Stimulated activated CD4-positive, alpha-beta T cell treated with anti-CD3 and anti-CD28 coated beads, Interleukin-1b, Interleukin-23, amount 100 ng/mL, for 24 hours (primary cell): ENCODE measurements around the gene FBXO31.
"Not testable (repeated sequence)": the region's sequence is repeated elsewhere in the genome, so short reads cannot be mapped to it uniquely, and the experiment has no call there.

ENCODE experiments used
- DNase-seq, 4 experiments: peaks; one replicate each; pipeline ENCODE4 v3.0.0-alpha.2; 2020; ENCODE audit warnings: low read depth in 4 of 4, low spot score in 1 of 4

FBXO31 gene

DNA sequence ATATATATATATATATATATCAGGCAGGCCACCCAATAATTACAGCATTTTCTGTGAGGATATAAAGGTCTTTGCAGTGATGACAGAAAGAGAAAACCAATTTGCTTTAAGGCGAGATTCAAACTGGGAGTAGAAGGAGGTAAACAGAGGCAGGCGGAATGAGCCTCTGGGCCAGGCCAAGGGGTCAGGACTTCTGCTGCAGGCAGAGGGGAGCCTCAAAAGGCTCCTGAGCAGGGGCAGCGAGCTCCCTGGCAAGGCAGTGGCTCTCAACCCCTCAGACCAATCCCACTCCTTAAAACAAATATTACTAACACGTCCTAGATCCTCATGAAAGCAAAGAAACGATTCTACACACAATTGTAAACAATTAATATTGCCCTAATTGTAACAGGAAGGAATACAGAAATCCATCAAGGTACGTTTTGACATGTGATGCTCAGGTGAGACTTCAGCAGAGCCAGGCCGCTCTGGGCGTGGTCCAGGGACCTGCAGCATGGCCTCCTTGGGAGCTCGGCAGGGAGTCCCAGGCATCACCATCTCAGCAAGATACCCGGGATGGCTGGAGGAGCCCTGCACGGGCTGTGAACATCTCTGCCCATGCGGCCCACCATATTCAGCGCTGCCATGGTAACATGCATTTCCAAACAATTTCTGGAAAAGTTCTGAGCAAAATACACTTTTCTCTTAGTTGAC lies 18.4 kb downstream of the FBXO31 start:
- no peak for DNase-seq

DNA sequence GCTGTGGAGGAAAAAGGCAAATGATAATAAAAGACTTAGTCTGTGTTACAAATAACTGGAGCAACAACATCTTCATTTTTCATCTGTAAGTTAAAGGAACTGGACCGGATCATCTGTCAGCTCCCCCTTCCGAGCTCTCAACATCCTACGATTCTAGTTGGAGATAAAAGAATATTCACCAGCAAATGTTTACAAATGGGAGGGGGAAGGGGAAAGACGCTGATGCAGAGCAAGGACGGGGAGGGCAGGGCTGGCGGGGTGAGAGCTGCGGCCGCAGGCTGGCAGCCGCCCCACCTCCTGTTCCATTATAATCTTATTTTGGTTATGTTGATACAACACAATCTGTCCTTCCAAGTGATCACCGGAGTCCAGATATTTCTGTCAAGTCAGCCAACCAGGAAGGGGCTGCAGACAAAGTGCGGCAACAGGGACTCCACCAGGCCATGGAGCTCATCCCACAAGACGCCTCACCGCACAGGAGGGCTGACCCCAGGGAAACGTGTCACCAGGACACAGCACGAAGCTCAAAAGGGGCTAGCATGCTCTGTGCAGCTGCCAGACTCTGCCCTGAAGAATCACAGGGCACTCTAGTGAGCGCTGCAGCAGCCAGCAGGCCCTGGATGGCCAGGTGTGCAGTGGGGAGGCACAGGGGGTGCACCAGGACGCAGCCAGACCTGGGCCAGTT lies 19.7 kb downstream of the FBXO31 start:
- no peak for DNase-seq

DNA sequence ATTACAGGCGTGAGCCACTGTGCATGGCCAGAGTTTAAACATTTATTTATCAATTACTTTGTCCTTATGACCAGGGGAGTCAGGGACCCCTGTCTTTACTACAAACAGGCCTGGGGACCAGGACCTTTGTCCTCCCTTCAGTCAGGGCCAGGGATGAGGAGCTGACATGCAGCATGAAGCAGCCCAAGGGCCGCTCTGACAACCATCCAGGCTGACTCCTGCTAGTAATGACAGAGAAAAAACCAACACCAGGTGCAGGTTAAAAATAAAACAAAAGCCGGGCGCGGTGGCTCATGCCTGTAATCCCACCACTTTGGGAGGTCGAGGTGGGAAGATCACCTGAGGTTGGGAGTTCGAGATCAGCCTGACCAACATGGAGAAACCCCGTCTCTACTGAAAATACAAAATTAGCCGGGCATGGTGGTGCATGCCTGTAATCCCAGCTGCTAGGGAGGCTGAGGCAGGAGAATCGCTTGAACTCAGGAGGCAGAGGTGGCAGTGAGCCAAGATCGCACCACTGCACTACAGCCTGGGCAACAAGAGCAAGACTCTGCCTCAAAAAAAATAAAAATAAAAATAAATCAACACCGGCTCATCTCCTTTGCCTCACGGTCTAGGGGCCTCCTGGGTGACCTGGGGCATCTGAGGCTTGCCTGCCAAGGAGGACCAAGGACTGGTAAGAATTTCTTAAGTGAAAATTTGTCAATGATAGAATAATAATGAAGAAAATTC lies 20.6 kb downstream of the FBXO31 start:
- DNase-seq = not testable (repeated sequence)

GRCh38 chr16:87361916-87362619 lies 21.5 kb downstream of the FBXO31 start:
- DNase-seq = no peak

- no peak for DNase-seq
Observed at GRCh38 chr16:87360862-87361610, 22.5 kb downstream of the FBXO31 start.

GRCh38 chr16:87359121-87359520 lies 24.5 kb downstream of the FBXO31 start:
- no peak for DNase-seq

DNA sequence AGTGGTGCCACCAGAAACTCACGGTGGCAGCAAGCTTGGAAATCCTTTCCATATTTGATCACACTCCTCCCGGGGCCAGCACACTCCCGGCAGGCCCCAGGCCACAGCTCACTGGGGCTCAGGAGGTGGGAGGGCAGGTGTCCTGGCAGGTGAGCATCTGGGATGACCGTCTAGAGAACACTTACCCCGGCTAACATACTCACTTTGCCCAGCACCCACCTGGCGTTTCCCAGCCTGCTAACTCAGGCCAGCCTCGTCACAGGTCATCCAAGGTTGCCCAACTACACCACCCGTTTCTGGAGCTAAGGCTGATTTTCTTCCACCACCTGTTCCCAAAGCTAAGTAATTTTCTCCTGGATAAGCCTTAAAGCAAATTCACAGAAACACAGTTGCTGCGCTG lies 24.9 kb downstream of the FBXO31 start:
- DNase-seq = no peak

- DNase-seq = no peak
Observed at GRCh38 chr16:87358250-87358649, 25.3 kb downstream of the FBXO31 start.

GRCh38 chr16:87356491-87356853 lies 27.1 kb downstream of the FBXO31 start:
- DNase-seq = no peak

- DNase-seq = no peak
Observed at GRCh38 chr16:87353613-87354012, 30.0 kb downstream of the FBXO31 start.

DNA sequence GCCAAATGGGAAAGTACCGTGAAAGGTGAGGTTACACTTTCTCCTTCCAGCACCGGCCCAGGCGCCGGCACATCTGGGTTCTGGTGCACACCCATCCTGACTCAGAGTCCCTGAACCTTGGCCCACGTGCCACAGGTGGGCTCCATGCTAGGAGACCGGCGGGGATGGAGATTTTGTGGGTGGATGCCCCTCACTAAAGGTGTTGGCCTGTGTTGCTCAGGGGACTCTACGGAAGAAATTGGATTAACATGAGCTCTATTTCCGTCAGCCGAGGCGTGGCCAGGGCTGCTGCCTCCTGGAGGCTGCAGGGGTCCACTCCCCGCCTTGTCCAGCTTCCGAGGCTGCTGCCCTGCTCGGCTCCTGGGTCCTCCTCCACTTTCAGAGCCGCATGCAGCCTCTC lies 30.8 kb downstream of the FBXO31 start:
- DNase-seq = no peak

GRCh38 chr16:87351320-87351698 lies 32.3 kb downstream of the FBXO31 start:
- no peak for DNase-seq

DNA sequence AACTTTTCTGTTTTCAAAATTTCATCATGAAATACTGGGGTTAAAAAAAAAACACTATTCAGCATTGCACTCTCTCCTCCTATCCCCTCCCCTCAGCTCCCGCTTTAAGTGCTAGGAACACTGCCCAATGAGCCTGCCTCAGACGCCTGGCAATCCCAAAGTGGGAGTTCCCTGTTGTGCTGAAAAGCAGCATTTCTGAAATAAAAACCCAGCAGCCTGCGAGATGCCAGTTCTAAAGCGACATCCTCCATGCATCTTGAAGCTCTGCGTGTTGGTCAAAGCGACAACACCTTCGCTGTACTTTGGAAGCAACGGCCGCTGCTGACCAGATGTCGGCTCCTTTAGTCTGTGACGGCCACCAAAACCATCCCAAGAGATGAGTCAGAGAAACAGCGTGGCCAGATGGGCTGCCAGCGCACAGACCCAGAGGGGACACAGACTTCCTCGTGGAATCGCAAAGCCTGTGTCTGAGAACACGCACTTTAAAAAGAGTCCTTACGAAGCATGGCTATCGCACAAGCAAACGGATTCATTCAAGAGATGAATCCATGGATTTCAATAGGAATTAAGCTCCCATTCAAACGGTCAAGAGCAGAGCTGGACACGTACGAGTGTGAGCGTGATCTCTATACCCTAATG lies 32.8 kb downstream of the FBXO31 start:
- no peak for DNase-seq

DNA sequence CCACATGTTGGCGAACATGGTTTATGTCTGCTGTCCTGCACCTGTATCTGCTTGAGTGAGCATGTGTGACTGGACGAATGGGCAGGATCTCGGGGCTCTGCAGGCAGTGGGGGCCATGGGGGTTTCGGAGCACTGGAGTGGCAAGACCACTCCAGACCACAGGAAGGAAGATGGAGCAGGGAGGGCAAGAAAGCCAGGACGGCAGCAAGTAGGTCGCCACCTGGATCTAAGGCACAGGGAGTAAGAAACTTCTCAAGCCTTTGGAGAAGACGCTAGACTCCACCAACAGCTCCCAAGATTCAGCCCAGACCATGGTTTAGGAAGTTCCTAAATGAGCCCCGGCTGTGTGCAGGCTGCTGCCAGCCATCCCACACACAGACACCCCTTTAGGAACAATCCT lies 33.5 kb downstream of the FBXO31 start:
- no peak for DNase-seq

- no peak for DNase-seq
Observed at GRCh38 chr16:87348616-87349157, 34.9 kb downstream of the FBXO31 start.

DNA sequence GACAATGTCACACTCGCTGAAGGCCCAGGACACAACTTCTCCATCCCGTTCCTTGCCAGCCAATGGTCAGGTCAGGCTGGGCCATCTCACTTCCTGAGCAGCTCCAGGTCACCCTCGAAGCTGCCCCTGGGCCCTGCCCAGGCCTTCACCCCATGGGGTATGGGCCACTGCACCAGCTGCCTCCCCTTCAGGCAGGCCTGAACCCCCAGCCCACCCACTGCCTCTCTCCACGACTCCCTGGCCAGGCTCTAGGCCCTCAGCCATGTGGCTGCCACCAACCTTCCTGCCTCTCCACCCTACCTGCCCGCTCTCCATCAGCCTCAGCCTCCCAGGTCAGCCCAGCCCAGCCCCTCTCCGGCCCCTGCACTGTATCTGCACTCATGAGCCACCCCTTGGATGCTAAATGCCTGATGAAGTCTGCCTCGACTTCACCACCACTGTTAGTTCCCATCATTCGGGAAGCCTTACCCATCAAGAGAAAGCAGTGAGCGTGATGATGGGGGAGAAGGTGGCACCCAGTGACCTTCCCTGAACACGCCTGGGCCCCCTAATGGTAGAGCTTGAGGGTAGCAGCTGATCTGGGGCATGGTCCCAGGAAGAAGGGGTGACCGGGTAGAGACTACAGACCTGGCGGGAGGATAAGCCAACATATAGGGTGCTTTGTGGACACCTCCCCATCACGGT lies 35.5 kb downstream of the FBXO31 start:
- no peak for DNase-seq

GRCh38 chr16:87346517-87347060 lies 37.0 kb downstream of the FBXO31 start:
- no peak for DNase-seq

- no peak for DNase-seq
Observed at GRCh38 chr16:87345726-87346424, 37.7 kb downstream of the FBXO31 start.
